Activated T-helper 17 cell treated with anti-CD3 and anti-CD28 coated beads, Interleukin-2, amount 50 U/mL, for 72 hours (primary cell): ENCODE results near the gene RBP3. TPM values are rescaled to one million over a fixed set of nuclear protein-coding genes. Genes with fewer than 3 reads are reported as not detected.

ENCODE experiments used
- ATAC-seq: fragments of 150-1000 bp; cut with Tn5 transposase; replicated peaks from 2 replicates; pipeline ENCODE4 v1.10.0; 2021; ENCODE audit warnings: mild to moderate bottlenecking, moderate library complexity
- H3K27ac Mint-ChIP-seq: one replicate; pipeline ENCODE4 v1.8.0; 2022; ENCODE audit warnings: mixed read lengths
- H3K27me3 Mint-ChIP-seq: one replicate; pipeline ENCODE4 v1.8.0; 2022; ENCODE audit warnings: mixed read lengths
- H3K36me3 Mint-ChIP-seq: one replicate; pipeline ENCODE4 v1.8.0; 2022; ENCODE audit warnings: low read depth, mild to moderate bottlenecking, mixed read lengths
- H3K4me1 Mint-ChIP-seq: one replicate; pipeline ENCODE4 v1.8.0; 2022; ENCODE audit warnings: mixed read lengths
- H3K4me3 Mint-ChIP-seq: one replicate; pipeline ENCODE4 v1.8.0; 2022; ENCODE audit warnings: mild to moderate bottlenecking, mixed read lengths
- H3K9me3 Mint-ChIP-seq: one replicate; pipeline ENCODE4 v1.8.0; 2022; ENCODE audit warnings: mixed read lengths
- total RNA-seq, 2 donors: library from RNA; stranded (reverse); gene quantifications; one replicate each; pipeline ENCODE4 v1.2.3, GENCODE V29; 2022

The RBP3 gene
- total RNA-seq, 2 donors from 2014 or later: not detected

DNA sequence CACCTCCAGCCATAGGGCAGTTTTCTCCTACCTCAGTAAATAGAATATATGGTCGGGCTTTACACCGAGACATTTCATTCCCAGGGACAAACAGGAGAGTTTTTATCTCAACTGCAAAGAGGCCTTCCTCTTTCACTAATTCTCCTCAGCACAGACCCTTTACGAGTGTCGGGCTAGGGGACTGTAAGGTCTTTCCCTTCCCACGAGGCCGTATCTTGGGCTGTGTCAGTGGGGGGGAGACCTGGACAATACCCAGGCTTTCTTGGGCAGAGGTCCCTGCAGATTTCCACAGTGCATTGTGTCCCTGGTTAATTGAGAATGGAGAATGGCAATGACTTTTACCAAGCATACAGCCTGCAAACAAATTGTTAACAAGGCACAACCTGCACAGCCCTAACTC, 49.1 kb downstream of the RBP3 start:
- no peaks in the 10 kb centered on the region for H3K9me3 Mint-ChIP-seq
- peaks cover 35% of the 10 kb centered on the region for H3K27me3 Mint-ChIP-seq
- H3K27ac Mint-ChIP-seq: no peak overlapping the region
- no peak overlapping the region for H3K4me3 Mint-ChIP-seq
- no peaks in the 10 kb centered on the region for H3K4me1 Mint-ChIP-seq
- H3K36me3 Mint-ChIP-seq: no peaks in the 10 kb centered on the region
- no peak for ATAC-seq

DNA sequence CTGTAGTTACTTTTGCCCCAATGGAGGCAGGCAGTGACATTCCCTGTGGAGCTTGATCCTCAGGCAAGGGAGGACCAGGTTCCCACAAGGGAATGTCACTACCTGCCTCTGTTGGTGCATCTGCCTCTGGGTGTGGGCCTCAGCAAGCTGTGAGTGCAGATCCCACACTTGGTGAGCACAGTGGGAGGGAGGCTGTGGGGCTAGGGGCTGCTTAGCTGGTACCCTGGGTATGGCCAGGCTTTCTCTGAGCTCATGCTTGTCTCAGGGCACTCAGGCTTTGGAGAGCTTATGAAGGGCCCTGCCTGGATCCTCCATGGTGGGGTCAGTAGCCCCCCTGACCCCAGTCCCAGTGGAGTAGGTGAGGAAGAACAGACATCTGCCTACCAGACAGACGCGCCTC, 52.1 kb downstream of the RBP3 start:
- H3K4me1 Mint-ChIP-seq: no peaks in the 10 kb centered on the region
- no peak overlapping the region for H3K4me3 Mint-ChIP-seq
- H3K36me3 Mint-ChIP-seq: no peaks in the 10 kb centered on the region
- no peaks in the 10 kb centered on the region for H3K9me3 Mint-ChIP-seq
- no peak for ATAC-seq
- no peak overlapping the region for H3K27ac Mint-ChIP-seq
- peaks cover 26% of the 10 kb centered on the region for H3K27me3 Mint-ChIP-seq

DNA sequence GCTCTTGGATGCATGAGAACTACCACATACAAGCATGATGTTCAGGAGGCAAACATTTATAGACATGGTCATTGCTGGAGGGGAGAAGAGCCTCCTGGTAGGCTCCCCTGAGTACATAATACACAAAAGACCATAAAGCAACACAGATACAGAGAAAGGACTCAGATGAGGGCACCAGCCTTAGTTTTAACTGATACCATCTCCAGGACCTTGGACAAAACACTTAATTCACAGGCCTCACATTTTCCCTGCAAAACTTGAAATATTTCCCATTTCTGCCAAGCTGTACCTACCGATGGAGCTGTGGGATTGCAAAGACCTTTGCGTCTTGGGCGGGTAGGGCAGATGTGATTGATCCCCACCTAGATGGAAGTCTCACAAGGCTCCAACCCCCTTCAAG, 52.6 kb downstream of the RBP3 start:
- Mint-ChIP-seq H3K36me3 (no peaks in the 10 kb centered on the region), H3K4me1 (no peaks in the 10 kb centered on the region), H3K4me3 (no peak overlapping the region), H3K9me3 (no peaks in the 10 kb centered on the region), H3K27me3 (peaks cover 22% of the 10 kb centered on the region), H3K27ac (no peak overlapping the region)
- no peak for ATAC-seq

- Mint-ChIP-seq H3K4me3 (no peak overlapping the region), H3K27ac (no peak overlapping the region), H3K4me1 (no peaks in the 10 kb centered on the region), H3K9me3 (no peaks in the 10 kb centered on the region), H3K36me3 (no peaks in the 10 kb centered on the region), H3K27me3 (peaks cover 21% of the 10 kb centered on the region)
- ATAC-seq: no peak
These were observed 53.0 kb downstream of the RBP3 start for GRCh38 chr10:47401210-47401609.

DNA sequence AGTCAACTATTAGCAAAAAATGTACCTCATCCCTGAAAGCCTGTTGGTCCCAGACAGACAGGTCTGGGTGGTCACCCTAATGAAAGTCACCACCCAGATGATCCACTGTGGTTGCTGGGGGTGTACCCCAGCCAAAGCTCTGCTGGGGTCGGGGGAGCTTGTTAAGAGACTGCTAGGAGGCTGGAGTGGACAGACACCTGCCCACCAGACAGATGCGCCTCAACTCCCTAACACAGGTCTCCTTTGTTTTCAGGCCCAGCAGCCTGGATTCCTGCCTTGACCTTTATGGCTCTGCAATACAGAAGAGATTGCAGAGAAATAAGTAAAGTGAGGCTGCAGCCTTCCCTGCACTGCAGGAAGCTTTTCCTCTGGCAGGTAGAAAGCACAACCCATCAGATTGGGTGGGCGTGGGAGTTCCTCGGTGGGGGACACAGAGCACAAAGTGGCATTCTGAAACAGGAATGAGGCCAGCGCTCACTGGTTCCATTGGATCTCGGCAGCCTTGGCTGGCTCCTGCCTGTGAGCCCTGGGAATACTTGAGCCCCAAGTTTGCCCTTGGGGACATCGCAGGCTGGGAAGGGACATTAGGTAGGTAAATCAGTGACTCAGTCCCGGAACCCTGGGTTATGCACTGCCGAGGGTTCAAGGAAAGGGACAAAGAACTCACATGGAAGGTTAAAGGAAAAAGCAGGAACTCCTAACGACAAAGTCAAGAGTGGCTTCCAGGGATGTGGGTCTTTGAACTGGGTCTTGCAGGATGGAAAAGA, 53.9 kb downstream of the RBP3 start:
- no peak overlapping the region for H3K27ac Mint-ChIP-seq
- H3K36me3 Mint-ChIP-seq: no peaks in the 10 kb centered on the region
- no peak overlapping the region for H3K4me3 Mint-ChIP-seq
- no peaks in the 10 kb centered on the region for H3K4me1 Mint-ChIP-seq
- H3K27me3 Mint-ChIP-seq: peaks cover 13% of the 10 kb centered on the region
- no peak for ATAC-seq
- H3K9me3 Mint-ChIP-seq: no peaks in the 10 kb centered on the region

- Mint-ChIP-seq H3K27me3 (peaks cover 13% of the 10 kb centered on the region), H3K4me3 (no peak overlapping the region), H3K36me3 (no peaks in the 10 kb centered on the region), H3K4me1 (no peaks in the 10 kb centered on the region), H3K27ac (no peak overlapping the region), H3K9me3 (no peaks in the 10 kb centered on the region)
- no peak for ATAC-seq
These were observed 54.6 kb downstream of the RBP3 start for GRCh38 chr10:47402641-47403301.

DNA sequence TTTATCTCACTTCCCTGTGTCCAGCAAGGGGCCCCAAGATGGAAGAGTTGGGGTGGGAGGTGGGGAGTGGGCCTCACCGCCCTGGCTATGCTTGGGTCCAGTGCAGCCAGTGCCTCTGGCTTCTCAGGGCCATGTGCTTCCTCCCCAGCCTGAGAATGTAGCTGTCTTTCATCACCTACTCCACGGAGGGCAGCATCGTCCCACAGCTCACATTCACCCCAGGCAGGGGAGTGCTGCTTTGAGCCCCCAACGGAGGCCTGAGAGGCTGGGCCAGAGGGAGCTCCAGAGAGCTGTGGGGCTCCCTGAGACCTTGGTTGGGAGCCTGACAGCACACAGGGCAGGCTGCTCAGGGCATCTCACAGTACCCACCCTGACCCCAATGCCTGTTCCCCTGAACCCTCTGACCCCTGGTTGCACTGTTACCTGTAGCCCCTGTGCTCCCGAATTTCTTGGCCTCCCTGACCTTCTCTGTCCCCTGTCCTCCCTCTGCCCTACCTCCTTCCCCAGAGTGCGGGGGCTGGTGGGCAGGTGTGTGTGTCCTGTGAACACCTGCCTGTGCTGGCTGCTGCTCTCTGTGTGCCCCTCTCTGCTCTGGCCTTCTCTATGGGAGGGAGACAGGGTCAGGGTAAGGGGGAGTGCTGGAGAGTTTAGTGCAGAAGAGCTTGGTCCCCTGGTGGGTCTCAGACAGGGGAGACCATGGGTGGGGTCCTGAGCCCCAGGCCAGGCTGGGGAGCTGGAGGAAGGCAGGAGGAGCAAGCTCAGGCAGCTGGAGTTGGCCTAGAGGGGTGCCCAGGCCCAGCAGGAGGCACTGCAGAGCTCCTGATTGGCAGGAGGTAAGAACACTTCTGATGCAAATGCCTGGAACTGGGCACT, 55.5 kb downstream of the RBP3 start:
- ATAC-seq: no peak
- Mint-ChIP-seq H3K27me3 (peaks cover 6% of the 10 kb centered on the region), H3K4me1 (no peaks in the 10 kb centered on the region), H3K36me3 (no peaks in the 10 kb centered on the region), H3K4me3 (no peak overlapping the region), H3K9me3 (no peaks in the 10 kb centered on the region), H3K27ac (no peak overlapping the region)

- peaks cover 3% of the 10 kb centered on the region for H3K27me3 Mint-ChIP-seq
- ATAC-seq: no peak
- H3K4me1 Mint-ChIP-seq: no peaks in the 10 kb centered on the region
- H3K9me3 Mint-ChIP-seq: no peaks in the 10 kb centered on the region
- no peak overlapping the region for H3K4me3 Mint-ChIP-seq
- no peaks in the 10 kb centered on the region for H3K36me3 Mint-ChIP-seq
- H3K27ac Mint-ChIP-seq: no peak overlapping the region
These were observed 56.3 kb downstream of the RBP3 start for GRCh38 chr10:47404446-47404845.

DNA sequence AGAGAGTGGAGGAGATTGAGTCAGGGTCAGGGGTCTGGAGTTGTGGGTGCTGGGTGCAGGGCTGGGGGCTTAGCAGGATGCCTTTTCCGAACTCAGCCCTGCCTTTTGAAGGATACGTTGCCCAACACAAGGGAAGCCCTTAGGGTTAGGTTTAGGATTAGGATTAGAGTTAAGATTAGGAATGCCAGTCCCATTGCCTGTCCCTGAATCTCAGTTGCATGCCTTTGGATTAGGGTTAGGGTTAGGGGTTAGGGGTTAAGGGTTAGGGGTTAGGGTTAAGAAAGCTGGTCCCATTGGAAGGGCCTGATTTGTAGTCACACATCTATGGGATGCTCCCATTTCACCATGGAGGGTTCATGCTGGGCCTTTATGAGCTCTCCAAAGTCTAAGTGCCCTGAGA, 56.8 kb downstream of the RBP3 start:
- H3K4me1 Mint-ChIP-seq: no peaks in the 10 kb centered on the region
- ATAC-seq: no peak
- H3K36me3 Mint-ChIP-seq: no peaks in the 10 kb centered on the region
- H3K4me3 Mint-ChIP-seq: no peak overlapping the region
- no peaks in the 10 kb centered on the region for H3K9me3 Mint-ChIP-seq
- peaks cover 3% of the 10 kb centered on the region for H3K27me3 Mint-ChIP-seq
- H3K27ac Mint-ChIP-seq: no peak overlapping the region

GRCh38 chr10:47405857-47406547, 57.8 kb downstream of the RBP3 start:
- H3K27me3 Mint-ChIP-seq: peaks cover 3% of the 10 kb centered on the region
- no peaks in the 10 kb centered on the region for H3K36me3 Mint-ChIP-seq
- no peaks in the 10 kb centered on the region for H3K4me1 Mint-ChIP-seq
- no peak overlapping the region for H3K4me3 Mint-ChIP-seq
- no peak overlapping the region for H3K27ac Mint-ChIP-seq
- ATAC-seq: no peak
- H3K9me3 Mint-ChIP-seq: no peaks in the 10 kb centered on the region

GRCh38 chr10:47406548-47406869, 58.3 kb downstream of the RBP3 start:
- H3K27ac Mint-ChIP-seq: no peak overlapping the region
- H3K36me3 Mint-ChIP-seq: no peaks in the 10 kb centered on the region
- H3K4me1 Mint-ChIP-seq: no peaks in the 10 kb centered on the region
- H3K9me3 Mint-ChIP-seq: no peaks in the 10 kb centered on the region
- H3K27me3 Mint-ChIP-seq: peaks cover 3% of the 10 kb centered on the region
- no peak overlapping the region for H3K4me3 Mint-ChIP-seq
- ATAC-seq: no peak

DNA sequence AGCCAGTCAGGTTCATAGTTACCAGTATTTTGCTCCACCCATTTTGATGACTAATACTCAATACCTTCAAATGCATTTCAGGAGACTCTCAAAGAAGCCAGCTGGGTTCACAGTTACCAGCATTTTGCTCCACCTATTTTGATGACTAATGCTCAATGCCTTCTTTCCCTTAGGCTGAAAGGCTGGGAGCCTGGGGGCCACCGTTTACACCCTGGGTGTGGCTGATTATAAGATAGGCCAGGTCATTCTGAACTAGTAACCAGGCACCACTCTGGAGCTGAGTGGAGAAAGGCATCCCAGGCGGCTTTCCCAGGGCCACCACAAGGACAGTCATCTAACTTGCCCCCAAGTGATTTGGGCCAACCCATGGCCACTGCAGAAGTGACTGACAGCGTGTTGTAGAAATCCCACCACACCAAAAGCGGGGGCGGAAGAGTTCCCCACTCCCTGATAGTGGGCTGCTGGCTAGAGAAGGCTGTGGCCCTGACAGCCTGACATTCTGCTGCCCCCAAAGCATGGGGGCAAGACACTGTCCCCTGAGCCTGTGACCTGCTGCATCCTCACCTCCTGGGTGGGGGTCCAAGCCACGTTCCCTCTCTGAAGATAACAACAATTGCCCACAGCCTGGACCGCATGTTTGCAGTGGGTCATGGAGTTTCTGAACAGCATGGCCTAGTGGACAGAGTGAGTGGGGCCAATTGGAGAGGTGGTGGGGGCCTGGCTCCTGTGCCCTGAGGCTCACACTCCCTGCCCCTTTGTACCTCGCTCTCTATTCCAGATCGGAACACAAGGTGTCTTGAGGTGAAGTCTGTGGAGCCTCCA, 58.9 kb downstream of the RBP3 start:
- no peaks in the 10 kb centered on the region for H3K36me3 Mint-ChIP-seq
- H3K4me1 Mint-ChIP-seq: no peaks in the 10 kb centered on the region
- H3K27ac Mint-ChIP-seq: no peak overlapping the region
- H3K4me3 Mint-ChIP-seq: no peak overlapping the region
- H3K9me3 Mint-ChIP-seq: no peaks in the 10 kb centered on the region
- no peak for ATAC-seq
- peaks cover 2% of the 10 kb centered on the region for H3K27me3 Mint-ChIP-seq
